Endometrial microvascular endothelial cells (primary cell): ENCODE measurements around the gene CLMP. TPM values are rescaled to one million over a fixed set of nuclear protein-coding genes. Genes with fewer than 3 reads are reported as not detected.
"Not testable (repeated sequence)": the region's sequence is repeated elsewhere in the genome, so short reads cannot be mapped to it uniquely, and the experiment has no call there.

Experiments
- in situ Hi-C: cut with HindIII; loops from 2 replicates; pipeline ENCODE4 v1.10.0; 2017; ENCODE audit warnings: low sequenced_read_pairs, low pct_unique_long_range_greater_than_20kb; ENCODE audit errors: inconsistent ontology term
- total RNA-seq: library from RNA; depleted of rRNA; stranded (reverse); fragments of >200 nt; gene quantifications from one replicate; pipeline ENCODE4 v1.2.3, GENCODE V29; 2015; ENCODE audit errors: inconsistent ontology term

Gene CLMP
- total RNA-seq, 1 donor from 2014 or later = 0.09 TPM

- in situ Hi-C loops = no loop called here
Observed at GRCh38 chr11:123151366-123151765, 43.7 kb downstream of the CLMP start.

GRCh38 chr11:123150882-123151281, 44.2 kb downstream of the CLMP start:
- in situ Hi-C loops = no loop called here

- in situ Hi-C loops = no loop called here
Observed at GRCh38 chr11:123148965-123149364, 46.1 kb downstream of the CLMP start.

- in situ Hi-C loops = no loop called here
Observed at GRCh38 chr11:123145661-123146060, 49.4 kb downstream of the CLMP start.

- in situ Hi-C loops = no loop called here
Observed at GRCh38 chr11:123145220-123145619, 49.8 kb downstream of the CLMP start.

- in situ Hi-C loops = no loop called here
Observed at GRCh38 chr11:123144707-123145106, 50.3 kb downstream of the CLMP start.

- in situ Hi-C loops = no loop called here
Observed at GRCh38 chr11:123143921-123144320, 51.1 kb downstream of the CLMP start.

- in situ Hi-C loops = no loop called here
Observed at GRCh38 chr11:123143476-123143875, 51.6 kb downstream of the CLMP start.

GRCh38 chr11:123139206-123139605, 55.8 kb downstream of the CLMP start:
- in situ Hi-C loops = no loop called here

GRCh38 chr11:123137431-123138224, 57.4 kb downstream of the CLMP start:
- in situ Hi-C loops = no loop called here

GRCh38 chr11:123135863-123136446, 59.1 kb downstream of the CLMP start:
- in situ Hi-C loops = no loop called here

GRCh38 chr11:123132881-123133280, 62.2 kb downstream of the CLMP start:
- in situ Hi-C loops = no loop called here

GRCh38 chr11:123132034-123132766, 62.8 kb downstream of the CLMP start:
- in situ Hi-C loops = not testable (repeated sequence)

- in situ Hi-C loops = no loop called here
Observed at GRCh38 chr11:123129920-123130319, 65.1 kb downstream of the CLMP start.

- in situ Hi-C loops = no loop called here
Observed at GRCh38 chr11:123125169-123125568, 69.9 kb downstream of the CLMP start.

- in situ Hi-C loops = no loop called here
Observed at GRCh38 chr11:123122852-123123251, 72.2 kb downstream of the CLMP start.

- in situ Hi-C loops = no loop called here
Observed at GRCh38 chr11:123122341-123122740, 72.7 kb downstream of the CLMP start.

- in situ Hi-C loops = no loop called here
Observed at GRCh38 chr11:123116486-123116885, 78.6 kb downstream of the CLMP start.

GRCh38 chr11:123111465-123111864, 83.6 kb downstream of the CLMP start:
- in situ Hi-C loops = no loop called here

GRCh38 chr11:123110397-123110796, 84.7 kb downstream of the CLMP start:
- in situ Hi-C loops = no loop called here
